NB4 (cell line): ENCODE results near the gene KIAA1328.

Experiments
- CTCF ChIP-seq: IDR thresholded peaks from one replicate; pipeline ENCODE4 v1.5.1; 2012; ENCODE audit warnings: low read depth, low read length
- MAX ChIP-seq: IDR thresholded peaks from 2 replicates; pipeline ENCODE4 v1.6.1; 2011; ENCODE audit warnings: low read depth, low read length
- MYC ChIP-seq: IDR thresholded peaks from 2 replicates; pipeline ENCODE4 v1.6.1; 2011; ENCODE audit warnings: low read depth, low read length

GRCh38 chr18:37175727-37176620 lies 347.0 kb downstream of the KIAA1328 start:
- no peak for TF ChIP-seq MAX
- no peak for TF ChIP-seq CTCF
- no peak for TF ChIP-seq MYC
